PC-3 (cell line): ENCODE measurements around the gene AUTS2.

ENCODE experiments used
- EZH2 ChIP-seq: fragments of 300-600 bp; sonication (generic); IDR thresholded peaks from one replicate; pipeline ENCODE4 v1.6.1; 2017; ENCODE audit warnings: antibody characterized with exemption, mild to moderate bottlenecking, low read length; ENCODE audit not compliant: unreplicated experiment
- TF ChIP-seq, protein P1 (sequence below): fragments of 300-600 bp; sonication (generic); conservative IDR thresholded peaks from 2 replicates; pipeline ENCODE4 v1.5.1; 2017; ENCODE audit warnings: antibody characterized with exemption, low read depth, mild to moderate bottlenecking, low read length

DNA sequence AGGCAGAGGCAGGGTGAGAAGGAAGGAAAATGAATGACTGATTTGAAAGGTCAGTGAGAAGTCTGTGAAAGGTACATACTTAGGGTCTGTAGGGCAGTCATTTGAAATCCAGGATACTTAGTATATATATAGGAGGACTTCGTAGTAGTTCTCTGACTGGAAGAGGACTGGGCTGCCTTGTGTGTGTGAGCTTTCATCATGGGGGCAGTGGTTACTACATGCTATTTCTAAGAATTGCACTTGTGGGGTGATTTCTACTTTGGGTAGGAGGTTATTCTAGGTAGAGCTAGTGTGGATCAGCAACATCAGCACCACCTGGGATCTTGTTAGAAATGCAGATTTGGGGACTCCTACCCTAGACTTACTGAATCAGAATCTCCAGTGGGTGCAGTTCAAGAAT is 104.1 kb downstream of the AUTS2 start:
- TF ChIP-seq, protein P1, sequence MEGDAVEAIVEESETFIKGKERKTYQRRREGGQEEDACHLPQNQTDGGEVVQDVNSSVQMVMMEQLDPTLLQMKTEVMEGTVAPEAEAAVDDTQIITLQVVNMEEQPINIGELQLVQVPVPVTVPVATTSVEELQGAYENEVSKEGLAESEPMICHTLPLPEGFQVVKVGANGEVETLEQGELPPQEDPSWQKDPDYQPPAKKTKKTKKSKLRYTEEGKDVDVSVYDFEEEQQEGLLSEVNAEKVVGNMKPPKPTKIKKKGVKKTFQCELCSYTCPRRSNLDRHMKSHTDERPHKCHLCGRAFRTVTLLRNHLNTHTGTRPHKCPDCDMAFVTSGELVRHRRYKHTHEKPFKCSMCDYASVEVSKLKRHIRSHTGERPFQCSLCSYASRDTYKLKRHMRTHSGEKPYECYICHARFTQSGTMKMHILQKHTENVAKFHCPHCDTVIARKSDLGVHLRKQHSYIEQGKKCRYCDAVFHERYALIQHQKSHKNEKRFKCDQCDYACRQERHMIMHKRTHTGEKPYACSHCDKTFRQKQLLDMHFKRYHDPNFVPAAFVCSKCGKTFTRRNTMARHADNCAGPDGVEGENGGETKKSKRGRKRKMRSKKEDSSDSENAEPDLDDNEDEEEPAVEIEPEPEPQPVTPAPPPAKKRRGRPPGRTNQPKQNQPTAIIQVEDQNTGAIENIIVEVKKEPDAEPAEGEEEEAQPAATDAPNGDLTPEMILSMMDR = no peak
- TF ChIP-seq EZH2 = no peak
